ENCODE results near the gene PTTG1IP. TPM values are rescaled to one million over a fixed set of nuclear protein-coding genes. Genes with fewer than 3 reads are reported as not detected.
"Not testable (repeated sequence)": the region's sequence is repeated elsewhere in the genome, so short reads cannot be mapped to it uniquely, and the experiment has no call there.

The PTTG1IP gene
- 160 TPM for total RNA-seq
- long read RNA-seq, transcript PTTG1IP-201 (6 exons, 2,760 nt) = major isoform, 187 of 223 reads
- long read RNA-seq, partial matches to known transcripts = 7 of 223 reads
- long read RNA-seq, other reads (novel, unspliced or antisense) = 28 of 223 reads

- DNase-seq (ENCODE audit: missing footprints) (peak; percentile 100), ATAC-seq (peak; percentile 89)
- intact Hi-C loops (cut with DNase I) = loop anchor here (1.0 to 2.0 kb wide), 3 partner anchors 27 to 72 kb away; partner anchors contain the start of gene UBE2G2
These were observed at the start of gene PTTG1IP for GRCh38 chr21:44873356-44874239. Gene PTTG1IP, minus strand, starts transcription at chr21:44873690. Its CDS starts 74 bp downstream, at chr21:44873616.

- no peak for ATAC-seq
- intact Hi-C loops (cut with DNase I) = no loop called here
- no peak for DNase-seq (ENCODE audit: missing footprints)
These were observed 48.4 kb upstream of the PTTG1IP start for GRCh38 chr21:44921928-44922327.

- ATAC-seq (peak; percentile 69), DNase-seq (ENCODE audit: missing footprints) (peak; percentile 92)
- intact Hi-C loops (cut with DNase I) = no loop called here
These were observed 47.5 kb upstream of the PTTG1IP start, which contains the start of gene ITGB2 for GRCh38 chr21:44920694-44921604. Gene ITGB2, minus strand, starts transcription at chr21:44920899. Its CDS starts 10,117 bp downstream, at chr21:44910782.

GRCh38 chr21:44919913-44920693, 46.6 kb upstream of the PTTG1IP start:
- intact Hi-C loops (cut with DNase I) = loop anchor here (10.0 kb wide), 1 partner anchor 405 kb away; no protein-coding TSS in a partner anchor
- DNase-seq (ENCODE audit: missing footprints) = no peak

GRCh38 chr21:44919111-44919912, 45.8 kb upstream of the PTTG1IP start:
- intact Hi-C loops (cut with DNase I) = loop anchor here (10.0 kb wide), 1 partner anchor 405 kb away; no protein-coding TSS in a partner anchor
- ATAC-seq = peak; percentile 23
- DNase-seq (ENCODE audit: missing footprints) = no peak

More at GRCh38 chr21:44919913-44920693, 46.6 kb upstream of the PTTG1IP start:
- ATAC-seq = no peak

GRCh38 chr21:44918581-44919033, 45.1 kb upstream of the PTTG1IP start:
- DNase-seq (ENCODE audit: missing footprints) (no peak), ATAC-seq (no peak)
- intact Hi-C loops (cut with DNase I) = loop anchor here (10.0 kb wide), 1 partner anchor 404 kb away; no protein-coding TSS in a partner anchor

GRCh38 chr21:44918107-44918470, 44.6 kb upstream of the PTTG1IP start:
- DNase-seq (ENCODE audit: missing footprints) (no peak), ATAC-seq (no peak)
- intact Hi-C loops (cut with DNase I) = loop anchor here (10.0 kb wide), 1 partner anchor 403 kb away; no protein-coding TSS in a partner anchor

GRCh38 chr21:44917446-44918106, 44.1 kb upstream of the PTTG1IP start:
- DNase-seq (ENCODE audit: missing footprints) (no peak), ATAC-seq (no peak)
- intact Hi-C loops (cut with DNase I) = loop anchor here (10.0 kb wide), 1 partner anchor 403 kb away; no protein-coding TSS in a partner anchor

- ATAC-seq (no peak), DNase-seq (ENCODE audit: missing footprints) (no peak)
- intact Hi-C loops (cut with DNase I) = loop anchor here (10.0 kb wide), 1 partner anchor 402 kb away; no protein-coding TSS in a partner anchor
These were observed 43.5 kb upstream of the PTTG1IP start for GRCh38 chr21:44916965-44917364.

- DNase-seq (ENCODE audit: missing footprints) (peak; percentile 85), ATAC-seq (no peak)
These were observed 40.8 kb upstream of the PTTG1IP start for GRCh38 chr21:44914176-44914874.

GRCh38 chr21:44913425-44914175, 40.1 kb upstream of the PTTG1IP start:
- intact Hi-C loops (cut with DNase I) = loop anchor here (10.0 kb wide), 1 partner anchor 399 kb away; no protein-coding TSS in a partner anchor
- ATAC-seq (no peak), DNase-seq (ENCODE audit: missing footprints) (peak; percentile 65)

More at GRCh38 chr21:44914176-44914874, 40.8 kb upstream of the PTTG1IP start:
- intact Hi-C loops (cut with DNase I) = loop anchor here (10.0 kb wide), 1 partner anchor 400 kb away; no protein-coding TSS in a partner anchor

GRCh38 chr21:44912506-44913412, 39.3 kb upstream of the PTTG1IP start:
- ATAC-seq; DNase-seq (ENCODE audit: missing footprints): not testable (repeated sequence)
- intact Hi-C loops (cut with DNase I) = loop anchor here (10.0 kb wide), 1 partner anchor 398 kb away; no protein-coding TSS in a partner anchor

GRCh38 chr21:44912158-44912473, 38.6 kb upstream of the PTTG1IP start:
- ATAC-seq (no peak), DNase-seq (ENCODE audit: missing footprints) (peak; percentile 60)
- intact Hi-C loops (cut with DNase I) = loop anchor here (10.0 kb wide), 1 partner anchor 397 kb away; no protein-coding TSS in a partner anchor
